Calu3 (cell line): Measurements from ENCODE around the gene TRPM1. TPM values are rescaled to one million over a fixed set of nuclear protein-coding genes. Genes with fewer than 3 reads are reported as not detected.

ENCODE experiments used
- BruUV-seq: library from RNA; stranded (reverse); fragments of 400-500 nt; replicated peaks from 2 replicates; lab custom pipeline; 2021; lab: Mats Ljungman, UMichigan
- CTCF ChIA-PET: fragments of 300-600 bp; sonication (Branson Sonifier 250); formaldehyde crosslinking; loops from one replicate; lab custom pipeline; 2022; ENCODE audit warnings: antibody characterized with exemption; lab: Charles Lee
- DNase-seq: peaks from one replicate; pipeline ENCODE4 v3.0.0; 2022
- H3K27ac Mint-ChIP-seq: one replicate; pipeline ENCODE4 v1.8.0; 2022; ENCODE audit warnings: mixed read lengths; ENCODE audit not compliant: unreplicated experiment
- H3K27me3 Mint-ChIP-seq: one replicate; pipeline ENCODE4 v1.8.0; 2022; ENCODE audit warnings: mixed read lengths; ENCODE audit not compliant: unreplicated experiment
- H3K36me3 Mint-ChIP-seq: one replicate; pipeline ENCODE4 v1.8.0; 2022; ENCODE audit warnings: mild to moderate bottlenecking, moderate library complexity, mixed read lengths; ENCODE audit not compliant: insufficient read depth, unreplicated experiment
- H3K4me1 Mint-ChIP-seq: one replicate; pipeline ENCODE4 v1.8.0; 2022; ENCODE audit warnings: mild to moderate bottlenecking, low read depth, mixed read lengths; ENCODE audit not compliant: unreplicated experiment
- H3K4me3 Mint-ChIP-seq: one replicate; pipeline ENCODE4 v1.8.0; 2022; ENCODE audit warnings: mild to moderate bottlenecking, low read depth, moderate library complexity, mixed read lengths; ENCODE audit not compliant: unreplicated experiment
- H3K9me3 Mint-ChIP-seq: one replicate; pipeline ENCODE4 v1.8.0; 2022; ENCODE audit warnings: low read depth, mixed read lengths; ENCODE audit not compliant: unreplicated experiment
- CTCF ChIP-seq: fragments of 200-600 bp; IDR thresholded peaks from one replicate; pipeline ENCODE4 v1.8.0; 2022; ENCODE audit warnings: antibody characterized with exemption; ENCODE audit not compliant: unreplicated experiment
- intact Hi-C: fragments of 100-400 bp; cut with micrococcal nuclease; formaldehyde crosslinking; loops from one replicate; pipeline ENCODE4 v1.10.0; 2022; ENCODE audit not compliant: unreplicated experiment
- total RNA-seq: library from RNA; stranded (reverse); gene quantifications from 2 replicates; pipeline ENCODE4 v1.2.3, GENCODE V29; 2022

Gene TRPM1
- total RNA-seq, 1 experiment from 2014 or later = not detected

GRCh38 chr15:31148297-31149087, 47.0 kb upstream of the TRPM1 start:
- CTCF ChIA-PET = no interaction called here
- no peak for TF ChIP-seq CTCF
- no peak overlapping the region for H3K4me3 Mint-ChIP-seq
- H3K4me1 Mint-ChIP-seq = no peaks in the 10 kb centered on the region
- no TSS peak for BruUV-seq
- H3K27me3 Mint-ChIP-seq = no peaks in the 10 kb centered on the region
- H3K27ac Mint-ChIP-seq = no peak overlapping the region
- no peaks in the 10 kb centered on the region for H3K36me3 Mint-ChIP-seq
- intact Hi-C loops = no loop called here
- no peaks in the 10 kb centered on the region for H3K9me3 Mint-ChIP-seq
- DNase-seq = no peak

- H3K4me3 Mint-ChIP-seq = no peak overlapping the region
- no peaks in the 10 kb centered on the region for H3K36me3 Mint-ChIP-seq
- DNase-seq = no peak
- no peaks in the 10 kb centered on the region for H3K27me3 Mint-ChIP-seq
- no peaks in the 10 kb centered on the region for H3K9me3 Mint-ChIP-seq
- CTCF ChIA-PET = no interaction called here
- TF ChIP-seq CTCF = no peak
- no peak overlapping the region for H3K27ac Mint-ChIP-seq
- H3K4me1 Mint-ChIP-seq = no peaks in the 10 kb centered on the region
- intact Hi-C loops = no loop called here
- BruUV-seq = no TSS peak
Observed at GRCh38 chr15:31147944-31148296, 46.4 kb upstream of the TRPM1 start.

- Mint-ChIP-seq H3K4me3 (no peak overlapping the region), H3K27me3 (no peaks in the 10 kb centered on the region), H3K36me3 (no peaks in the 10 kb centered on the region), H3K4me1 (no peaks in the 10 kb centered on the region), H3K9me3 (no peaks in the 10 kb centered on the region), H3K27ac (no peak overlapping the region)
- TF ChIP-seq CTCF = no peak
- no TSS peak for BruUV-seq
- CTCF ChIA-PET = no interaction called here
- intact Hi-C loops = no loop called here
- DNase-seq = no peak
Observed at GRCh38 chr15:31147456-31147855, 45.9 kb upstream of the TRPM1 start.

GRCh38 chr15:31145271-31145911, 43.9 kb upstream of the TRPM1 start:
- no peaks in the 10 kb centered on the region for H3K9me3 Mint-ChIP-seq
- intact Hi-C loops = no loop called here
- no peaks in the 10 kb centered on the region for H3K36me3 Mint-ChIP-seq
- CTCF ChIA-PET = no interaction called here
- no peaks in the 10 kb centered on the region for H3K27me3 Mint-ChIP-seq
- no peak for DNase-seq
- H3K27ac Mint-ChIP-seq = no peak overlapping the region
- no TSS peak for BruUV-seq
- no peaks in the 10 kb centered on the region for H3K4me1 Mint-ChIP-seq
- no peak for TF ChIP-seq CTCF
- H3K4me3 Mint-ChIP-seq = no peak overlapping the region
